Hepatic stellate cell (primary cell): ENCODE data around the gene CKS2.

Experiments used
- DNase-seq: peaks from one replicate; pipeline ENCODE4 v3.0.0; 2011; ENCODE audit warnings: low spot score

The CKS2 gene

DNA sequence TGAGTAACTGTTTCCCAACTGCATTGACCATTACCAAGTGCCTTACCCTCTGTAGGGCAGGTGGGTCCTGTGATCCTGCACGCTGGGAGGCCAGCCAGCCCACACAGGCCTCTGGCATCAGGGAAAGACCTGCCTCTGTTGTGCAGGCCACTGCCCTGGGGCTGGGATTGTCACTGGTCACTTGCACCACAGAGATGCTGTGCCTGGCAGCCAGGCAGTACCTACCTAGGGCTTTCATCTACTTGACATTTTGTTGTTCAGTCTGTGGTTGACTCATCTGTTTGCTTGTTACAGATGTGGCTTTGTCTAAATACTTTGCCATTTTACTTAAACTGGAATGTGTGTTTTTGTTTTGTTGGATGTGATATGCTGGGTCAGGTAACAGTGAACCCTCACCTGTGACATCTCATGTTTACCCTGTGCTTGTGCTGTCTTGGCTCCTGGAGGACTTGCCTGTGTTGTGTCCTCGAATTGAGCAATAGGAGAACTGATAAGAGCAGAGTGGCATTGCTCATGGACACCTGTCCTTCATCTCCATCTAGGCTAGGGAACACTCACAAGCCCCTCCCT, 40.1 kb downstream of the CKS2 start:
- no peak for DNase-seq

DNA sequence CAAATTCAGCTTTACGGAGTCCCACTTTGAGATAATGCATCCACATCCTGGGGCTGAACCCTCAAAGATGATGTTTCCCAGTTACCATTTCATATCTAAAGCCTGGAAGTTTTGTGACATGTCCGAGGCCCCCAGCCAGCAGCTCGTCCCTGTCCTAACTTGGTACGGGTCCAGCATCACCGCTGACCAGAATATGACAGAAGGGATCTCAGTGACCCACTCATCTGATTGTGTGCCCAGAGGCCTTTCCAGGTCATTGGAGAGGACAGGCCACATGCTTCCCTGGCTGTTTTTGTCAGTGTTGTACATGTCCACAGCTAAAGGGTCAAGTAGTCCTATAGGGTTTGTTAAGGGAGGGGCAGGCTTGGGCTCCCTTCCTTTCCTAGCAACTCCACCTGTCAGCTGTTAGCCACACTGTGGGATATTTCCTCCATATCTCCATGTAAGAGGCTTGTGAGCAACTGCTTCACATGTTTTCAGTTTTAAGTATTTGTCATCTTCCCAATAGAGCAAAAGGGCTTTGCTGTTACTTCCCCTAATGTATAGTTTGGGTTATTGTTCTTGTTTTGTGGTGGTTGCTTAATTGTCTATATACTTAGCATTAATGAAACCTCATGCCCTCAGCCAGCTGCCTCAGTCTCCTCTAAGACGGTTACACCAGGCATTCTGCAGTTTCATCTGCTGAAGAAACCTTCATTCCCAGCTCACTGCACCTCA, 40.7 kb downstream of the CKS2 start:
- no peak for DNase-seq

DNA sequence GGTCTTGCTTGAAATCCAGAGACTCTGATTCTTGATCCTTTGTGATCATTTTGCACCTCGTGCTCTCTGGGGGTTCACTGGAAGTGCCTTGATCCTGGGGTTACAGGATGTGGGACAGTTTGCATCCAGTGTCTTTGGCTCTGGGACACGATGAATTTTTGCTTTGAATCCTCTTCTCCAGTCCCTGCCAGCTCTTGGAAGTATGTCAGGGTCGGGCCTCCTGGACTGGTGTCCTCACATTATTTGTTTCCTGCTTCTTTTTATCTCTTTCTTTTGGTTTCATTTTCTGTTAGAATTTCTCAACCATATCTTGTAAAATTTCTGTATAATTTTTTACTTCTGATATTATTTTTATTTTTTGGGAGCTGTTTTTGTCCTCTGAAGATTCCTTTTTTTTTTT, 41.5 kb downstream of the CKS2 start:
- DNase-seq: no peak

GRCh38 chr9:89352874-89353649, 42.1 kb downstream of the CKS2 start:
- DNase-seq: no peak

GRCh38 chr9:89353989-89354388, 43.0 kb downstream of the CKS2 start:
- no peak for DNase-seq

- no peak for DNase-seq
Observed at GRCh38 chr9:89354471-89354870, 43.5 kb downstream of the CKS2 start.

DNA sequence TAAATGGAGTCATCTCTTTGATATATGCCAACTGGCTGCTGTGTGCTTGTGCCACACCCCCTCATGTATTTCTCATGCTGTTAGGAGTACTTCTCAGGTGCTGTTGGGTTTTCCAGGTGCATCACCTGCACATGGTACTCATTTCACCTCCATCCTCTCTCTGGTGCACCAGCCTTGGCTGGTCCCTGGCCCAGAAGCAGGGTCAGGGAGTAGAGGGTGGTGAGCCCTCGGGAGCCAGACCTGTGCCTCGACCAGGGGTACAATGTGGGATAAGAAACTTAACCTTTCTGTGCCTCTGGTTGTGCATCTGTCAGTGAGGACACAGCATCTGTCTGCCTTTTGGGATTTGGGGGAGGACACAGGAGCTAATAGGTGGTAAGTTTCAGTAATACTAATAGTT, 45.8 kb downstream of the CKS2 start:
- no peak for DNase-seq

DNA sequence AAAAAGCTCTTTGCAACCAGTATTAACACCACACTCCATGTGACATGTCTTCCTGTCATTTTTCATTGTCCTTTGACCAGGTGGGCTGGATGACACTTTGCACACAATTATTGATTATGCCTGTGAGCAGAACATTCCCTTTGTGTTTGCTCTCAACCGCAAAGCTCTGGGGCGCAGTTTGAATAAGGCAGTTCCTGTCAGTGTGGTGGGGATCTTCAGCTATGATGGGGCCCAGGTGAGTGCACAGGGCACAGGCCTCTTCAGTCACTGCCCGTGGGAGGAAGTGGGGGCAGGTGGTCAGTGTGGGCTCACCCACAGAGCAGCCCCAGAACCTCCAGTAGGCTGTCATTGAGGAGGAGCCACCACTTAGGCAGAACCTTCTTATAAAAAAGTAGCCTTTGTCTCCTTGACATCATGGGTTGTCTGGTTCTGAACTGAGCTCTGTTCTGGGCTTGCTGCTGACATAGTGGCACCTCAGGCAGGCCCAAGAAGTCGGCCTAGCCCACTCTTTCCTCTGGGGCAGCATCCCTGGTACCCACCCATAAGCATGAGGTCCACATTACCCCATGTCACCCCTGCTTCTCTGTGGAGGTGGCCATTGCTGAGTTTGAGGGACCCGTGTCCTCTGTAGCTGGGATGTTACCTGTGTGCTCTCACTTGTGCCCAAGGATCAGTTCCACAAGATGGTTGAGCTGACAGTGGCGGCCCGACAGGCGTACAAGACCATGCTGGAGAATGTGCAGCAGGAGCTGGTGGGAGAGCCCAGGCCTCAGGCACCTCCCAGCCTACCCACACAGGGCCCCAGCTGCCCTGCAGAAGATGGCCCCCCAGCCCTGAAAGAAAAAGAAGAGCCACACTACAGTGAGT, 46.6 kb downstream of the CKS2 start:
- no peak for DNase-seq

GRCh38 chr9:89358376-89358916, 47.5 kb downstream of the CKS2 start:
- DNase-seq: no peak

- no peak for DNase-seq
Observed at GRCh38 chr9:89358985-89359384, 48.0 kb downstream of the CKS2 start.

DNA sequence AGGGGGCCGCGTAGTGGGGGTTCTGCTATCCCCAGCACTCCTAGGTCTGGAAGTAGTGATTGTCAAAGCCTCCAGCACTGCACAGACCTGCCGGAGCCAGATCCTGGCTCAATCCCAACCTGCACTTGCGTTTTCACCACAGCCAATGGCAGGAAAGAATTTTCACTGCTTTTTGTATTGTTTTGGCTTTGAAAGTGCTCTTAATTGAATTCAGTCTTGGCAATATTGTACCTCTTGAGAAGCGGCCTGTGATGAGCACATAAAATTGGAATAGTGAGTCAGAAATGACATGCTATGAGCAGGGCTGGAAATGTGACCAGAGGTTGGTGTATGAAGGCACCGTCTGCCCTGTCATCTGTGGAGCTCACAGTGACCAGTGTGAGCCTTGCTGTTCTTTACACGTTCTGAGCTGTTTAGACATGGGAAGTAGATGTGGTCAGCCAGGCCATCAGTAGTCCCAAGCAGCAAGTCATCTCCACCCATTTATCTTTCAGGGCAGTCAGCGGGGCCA, 48.8 kb downstream of the CKS2 start:
- DNase-seq: no peak

GRCh38 chr9:89360465-89360864, 49.5 kb downstream of the CKS2 start:
- no peak for DNase-seq

- no peak for DNase-seq
Observed at GRCh38 chr9:89361031-89361430, 50.0 kb downstream of the CKS2 start.

- DNase-seq: no peak
Observed at GRCh38 chr9:89361816-89362646, 51.0 kb downstream of the CKS2 start.

DNA sequence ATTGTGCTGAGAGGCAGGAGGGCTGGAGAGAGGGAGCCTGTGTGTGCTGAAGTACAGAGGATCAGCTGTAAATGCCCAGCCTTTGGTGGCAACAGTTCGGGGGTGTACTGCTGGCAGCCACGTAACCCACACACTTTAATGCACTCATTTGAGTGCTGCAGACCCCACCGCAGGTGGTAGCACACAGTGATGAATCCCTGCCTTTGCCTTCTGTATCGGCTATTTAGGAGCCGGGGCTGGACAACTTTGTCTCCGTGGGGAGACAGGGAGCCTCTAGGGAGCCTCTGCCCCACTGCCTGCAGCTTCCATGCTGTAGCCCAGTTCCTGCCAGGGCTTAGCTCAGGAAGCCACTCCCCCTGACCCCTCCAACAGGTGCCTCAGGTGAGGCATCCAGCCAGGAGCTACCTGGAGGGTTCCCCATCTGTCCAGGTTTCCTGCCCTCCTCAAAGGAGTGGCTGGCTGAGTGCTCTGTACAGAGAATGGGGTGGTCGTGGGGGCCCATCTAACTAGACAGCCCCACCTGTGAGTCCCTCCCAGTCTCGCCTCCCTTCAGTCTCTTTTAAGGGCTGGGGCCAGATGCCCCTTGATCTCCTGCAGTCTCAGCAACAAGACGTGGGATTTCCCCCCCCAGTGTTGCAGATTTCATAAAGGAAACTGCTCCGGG, 51.8 kb downstream of the CKS2 start:
- no peak for DNase-seq

- no peak for DNase-seq
Observed at GRCh38 chr9:89363311-89363670, 52.3 kb downstream of the CKS2 start.

- no peak for DNase-seq
Observed at GRCh38 chr9:89363921-89364665, 53.1 kb downstream of the CKS2 start.

DNA sequence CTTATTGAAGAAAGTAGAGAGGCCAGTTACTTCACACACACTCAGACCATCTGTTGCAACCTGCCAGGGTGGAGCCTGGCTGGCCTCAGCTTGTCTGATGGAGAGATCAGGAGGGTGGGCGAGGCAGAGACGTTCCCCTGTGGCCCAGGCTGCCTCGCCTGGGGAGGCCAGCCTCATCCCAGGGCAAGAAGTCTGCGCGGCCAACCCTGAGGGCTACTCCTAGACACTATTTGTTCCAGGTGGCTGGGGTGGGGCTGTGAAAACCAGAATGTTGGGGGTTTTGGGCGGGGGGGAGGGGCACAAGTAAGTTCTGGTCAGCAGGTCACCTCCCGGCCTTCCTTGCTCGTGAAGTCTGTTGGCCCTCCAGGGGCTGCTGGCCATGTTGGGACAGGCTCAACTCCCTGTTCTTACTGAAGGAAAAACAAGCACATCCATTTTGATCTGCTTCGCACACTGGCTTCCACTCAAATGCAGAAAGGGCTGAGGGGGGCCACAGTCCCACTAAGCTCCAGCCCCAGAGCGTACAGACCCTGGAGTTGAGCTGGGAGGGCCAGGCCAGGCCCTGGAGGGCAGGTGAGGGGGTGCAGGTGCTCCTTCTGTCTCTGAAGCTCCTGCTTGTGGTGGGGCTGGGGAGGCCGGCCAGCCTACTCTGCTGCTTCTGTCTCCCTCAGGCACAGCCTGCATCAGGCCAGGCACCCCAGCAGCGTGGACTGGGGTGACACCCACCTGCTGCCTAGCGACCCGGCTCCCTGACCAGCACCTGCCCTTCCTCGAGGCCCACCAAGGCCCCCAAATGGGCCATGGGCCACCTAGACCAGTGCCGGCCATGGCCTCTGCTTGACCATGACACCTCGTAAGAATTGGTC, 53.9 kb downstream of the CKS2 start:
- no peak for DNase-seq

- DNase-seq: no peak
Observed at GRCh38 chr9:89365532-89365912, 54.5 kb downstream of the CKS2 start.
